ELF-1 (cell line): ENCODE results near the gene GPR161.

Source experiments
- DNase-seq: peaks from one replicate; pipeline ENCODE4 v3.0.0-alpha.2; 2016; ENCODE audit warnings: low read depth, low spot score

Gene GPR161

DNA sequence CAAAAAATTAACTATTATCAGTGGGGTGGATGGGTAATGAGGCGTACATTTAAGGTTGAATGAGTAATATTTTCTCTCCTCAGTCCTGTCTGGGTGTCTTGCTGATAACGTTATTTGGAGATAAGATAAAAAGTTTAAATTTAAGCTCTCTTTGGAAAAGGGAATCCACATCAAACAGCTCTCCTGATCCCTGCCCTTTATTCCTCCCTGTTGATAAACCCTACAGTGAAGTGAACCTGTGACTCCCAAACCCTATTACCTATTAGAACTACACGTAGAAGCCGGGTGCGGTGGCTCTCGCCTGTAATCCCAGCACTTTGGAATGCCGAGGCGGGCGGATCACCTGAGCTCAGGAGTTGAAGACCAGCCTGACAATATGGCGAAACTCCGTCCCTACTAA lies 9.9 kb upstream of the GPR161 start:
- no peak for DNase-seq

DNA sequence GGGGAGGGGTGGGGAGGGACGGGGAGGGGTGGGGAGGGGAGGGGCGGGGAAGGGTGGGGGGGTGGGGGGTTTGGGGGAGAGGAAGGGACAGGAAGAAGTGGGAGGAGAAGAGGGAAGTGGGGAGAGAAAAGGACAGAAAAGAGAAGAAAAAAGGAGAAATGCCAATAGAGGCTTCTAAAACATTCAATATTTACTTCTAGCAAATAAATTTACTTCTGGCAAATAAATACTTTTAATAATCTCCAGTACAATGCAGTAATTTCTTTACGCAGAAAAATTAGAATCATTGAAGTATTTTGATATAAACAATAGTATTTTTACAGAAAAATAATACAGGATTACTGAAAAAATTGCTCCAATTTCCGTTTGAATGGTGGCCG lies 9.4 kb upstream of the GPR161 start:
- no peak for DNase-seq

DNA sequence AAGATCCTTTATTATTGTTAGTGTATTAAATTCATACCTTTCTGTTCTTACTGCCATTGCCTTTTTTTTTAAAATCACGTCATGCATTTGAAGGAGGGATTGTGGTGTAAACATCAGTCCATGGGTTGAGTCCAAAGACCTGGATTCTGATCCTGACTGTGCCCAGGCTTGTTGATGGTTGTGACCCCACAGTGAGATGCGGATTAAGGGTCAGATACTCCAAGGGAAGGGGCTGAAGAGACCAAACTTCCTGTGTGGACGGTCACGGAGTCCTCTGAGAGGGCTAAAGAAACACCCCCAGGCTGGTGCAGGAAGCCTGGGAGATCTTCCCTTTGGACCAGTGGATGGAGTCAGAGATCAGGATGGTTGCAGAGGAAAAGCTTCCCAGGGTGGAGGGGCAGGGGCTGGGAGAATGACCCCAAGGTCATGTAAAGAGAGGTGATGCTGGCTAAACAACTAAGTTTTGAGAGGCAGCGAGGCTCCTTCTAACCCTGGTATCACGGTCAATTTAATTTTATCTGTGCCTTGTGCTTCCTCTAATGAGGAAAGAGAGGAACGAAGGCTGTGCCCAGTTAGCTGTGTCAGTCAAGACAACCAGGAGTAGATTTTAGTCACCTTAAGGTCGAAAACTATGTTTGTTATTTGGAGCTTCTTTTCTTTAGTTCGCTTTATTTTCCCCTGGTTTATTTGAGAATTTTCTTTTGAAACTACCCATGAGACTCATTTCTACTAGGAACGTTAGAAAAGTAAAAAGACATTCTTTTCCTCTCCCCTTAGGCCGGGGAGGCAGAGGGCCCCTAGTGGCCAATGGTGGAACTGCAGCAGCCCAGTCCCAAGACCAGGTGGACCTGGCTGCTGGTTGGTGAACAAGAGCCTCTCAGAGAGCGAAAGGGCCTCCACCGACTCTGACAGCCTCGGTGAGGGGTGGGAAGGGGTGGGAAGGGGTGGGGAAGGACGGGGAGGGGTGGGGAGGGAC lies 8.7 kb upstream of the GPR161 start:
- DNase-seq = peak; percentile 93

DNA sequence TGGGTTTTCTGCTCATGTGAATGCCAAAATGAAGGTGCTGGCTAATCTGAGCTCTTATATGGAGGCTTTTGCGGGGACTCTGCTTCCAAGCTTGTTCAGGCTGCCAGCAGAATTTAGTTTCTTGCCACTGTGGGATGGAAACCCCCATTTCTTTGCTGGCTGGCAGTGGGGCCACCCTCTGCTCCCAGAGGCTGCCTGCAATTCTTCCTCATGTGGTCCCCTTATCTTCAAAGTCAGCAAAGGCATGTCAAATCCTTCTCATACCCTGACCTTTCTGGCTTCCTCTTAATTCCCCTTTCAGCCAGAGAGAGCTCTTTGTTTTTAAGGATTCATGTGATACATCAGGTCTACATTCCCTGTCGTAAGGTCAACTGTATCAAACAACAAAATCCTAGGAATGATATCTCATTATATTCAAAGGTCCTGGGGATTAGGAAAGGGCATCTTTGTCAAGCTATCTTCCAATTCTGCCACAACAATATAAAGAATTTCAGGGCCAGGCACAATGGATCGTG lies 5.2 kb upstream of the GPR161 start:
- DNase-seq = no peak

DNA sequence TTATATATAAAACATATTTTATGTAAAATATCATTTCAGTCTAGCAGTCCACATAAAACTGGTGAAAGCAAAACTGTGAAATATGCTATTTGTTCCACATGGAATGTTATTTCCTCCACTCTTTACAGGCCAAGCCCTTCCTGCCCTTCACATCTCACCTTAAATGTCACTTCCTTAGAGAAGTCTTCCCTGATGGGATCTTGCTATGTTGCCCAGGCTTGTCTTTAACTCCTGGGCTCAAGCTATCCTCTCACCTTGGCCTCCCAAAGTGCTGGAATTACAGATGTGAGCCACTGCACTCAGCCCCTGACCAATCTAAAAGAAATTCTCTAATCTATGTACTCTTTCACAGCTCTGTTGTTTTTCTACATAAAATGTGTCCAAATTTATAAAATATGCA lies 2.3 kb upstream of the GPR161 start:
- DNase-seq = no peak

DNA sequence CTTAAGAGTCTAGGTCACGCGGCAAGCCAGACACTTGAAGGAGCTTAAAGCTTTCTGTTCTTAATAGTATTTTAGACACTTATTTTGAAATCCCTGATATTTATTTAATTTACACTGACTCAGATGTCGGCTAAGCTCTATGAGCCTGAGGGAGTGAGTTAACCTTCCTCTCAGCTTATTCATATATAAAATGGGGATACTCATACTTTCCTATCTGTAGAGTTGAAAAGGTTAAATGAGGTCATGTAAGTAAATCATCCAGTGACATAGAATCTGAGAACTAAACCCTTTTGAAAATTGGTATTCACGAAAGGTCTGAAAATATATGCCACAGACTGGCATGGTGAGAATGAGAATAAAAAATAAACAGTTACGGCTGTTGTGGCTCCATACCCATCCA lies 1.4 kb upstream of the GPR161 start:
- DNase-seq = no peak

DNA sequence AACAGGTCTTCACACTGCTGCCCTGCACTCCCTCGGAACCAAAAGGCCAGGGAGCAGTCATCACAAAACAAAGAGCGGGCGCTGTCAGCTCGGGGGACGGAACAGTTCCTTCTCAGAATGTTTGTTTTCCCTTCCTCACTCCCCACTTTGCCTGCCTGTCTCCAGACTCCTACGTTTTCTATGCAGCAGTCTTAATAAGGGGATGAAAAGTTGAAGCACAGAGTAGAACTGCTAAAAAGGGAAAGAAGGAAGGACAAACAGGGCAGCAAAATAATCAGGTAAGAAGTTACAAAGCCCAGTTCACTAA lies 738 bp upstream of the GPR161 start:
- DNase-seq = no peak

DNA sequence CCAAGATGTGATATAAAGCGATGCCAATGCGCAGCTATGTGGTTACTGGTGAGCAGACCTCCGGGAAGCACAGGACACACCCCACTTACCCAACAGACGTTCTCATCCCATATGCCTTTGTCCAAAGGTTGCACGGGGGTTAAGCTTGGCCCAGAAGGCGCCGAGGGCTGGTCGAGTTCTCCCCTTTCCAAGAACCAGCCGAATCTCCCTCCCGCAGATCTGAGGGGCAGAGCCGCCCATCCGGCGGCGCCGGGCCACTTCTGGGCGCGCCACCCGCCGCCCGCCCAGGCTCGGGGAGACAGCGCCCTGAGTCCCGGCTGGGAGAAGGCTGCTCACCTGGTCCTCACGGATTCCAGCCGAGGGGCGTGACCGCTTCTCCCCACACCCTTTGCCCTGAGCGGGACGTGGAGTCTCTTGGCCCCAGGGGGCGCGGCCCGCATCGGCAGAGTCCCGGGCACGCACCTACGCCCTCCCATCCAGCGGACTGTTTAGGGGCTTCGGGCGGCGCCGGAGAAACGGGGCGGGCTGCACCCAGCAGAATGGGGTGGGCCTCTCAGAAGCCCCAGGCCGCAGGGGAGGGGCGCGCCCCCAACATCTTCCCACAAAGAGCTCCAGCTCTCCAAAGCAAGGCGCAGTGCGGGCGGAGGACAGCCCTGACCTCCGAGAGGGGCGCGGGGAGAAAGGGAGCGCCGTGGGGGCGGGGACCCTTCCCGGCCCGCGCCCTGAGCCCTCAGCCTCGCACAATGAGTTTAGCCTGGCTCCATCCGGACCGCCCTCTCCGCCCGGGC lies 615 bp downstream of the GPR161 start:
- DNase-seq = peak; percentile 43

DNA sequence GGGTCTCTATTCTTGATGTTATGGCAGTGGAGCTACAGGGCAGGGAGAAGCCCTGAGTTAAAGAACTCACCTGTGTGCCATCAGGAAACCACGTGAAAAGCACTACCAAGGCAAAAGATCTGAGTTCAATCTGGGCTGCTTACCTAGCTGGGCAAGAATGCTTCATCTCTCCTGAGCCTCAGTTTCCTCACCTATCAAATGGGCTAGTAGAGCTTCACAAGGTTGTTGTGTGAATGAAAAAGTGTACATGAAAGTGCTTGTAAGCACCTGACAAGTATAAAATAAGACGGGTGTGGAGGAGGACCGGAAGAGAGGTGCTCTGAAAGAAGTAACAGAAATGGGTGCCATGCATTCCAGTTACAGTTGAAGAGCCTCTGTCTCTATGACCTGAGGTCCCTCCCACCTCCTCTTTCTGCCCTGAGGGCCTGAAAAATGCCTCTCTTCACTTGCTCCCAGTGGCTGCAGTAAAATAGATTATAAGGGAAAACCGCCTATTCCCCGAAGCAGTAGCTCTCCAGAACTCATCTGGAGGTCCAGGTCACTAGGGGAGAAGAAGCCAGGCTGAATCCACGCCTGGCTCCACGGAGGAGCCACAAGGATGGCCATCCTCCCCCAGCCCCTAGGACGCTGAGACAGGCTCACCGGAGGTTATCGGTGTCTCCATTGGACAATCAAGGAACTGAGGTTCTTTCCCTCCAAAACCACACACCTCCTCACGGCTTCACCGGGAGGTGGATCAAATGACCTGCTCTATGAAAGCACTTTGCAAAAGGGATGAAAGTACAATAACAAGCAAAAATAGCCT lies 1.4 kb downstream of the GPR161 start:
- DNase-seq = peak; percentile 52

DNA sequence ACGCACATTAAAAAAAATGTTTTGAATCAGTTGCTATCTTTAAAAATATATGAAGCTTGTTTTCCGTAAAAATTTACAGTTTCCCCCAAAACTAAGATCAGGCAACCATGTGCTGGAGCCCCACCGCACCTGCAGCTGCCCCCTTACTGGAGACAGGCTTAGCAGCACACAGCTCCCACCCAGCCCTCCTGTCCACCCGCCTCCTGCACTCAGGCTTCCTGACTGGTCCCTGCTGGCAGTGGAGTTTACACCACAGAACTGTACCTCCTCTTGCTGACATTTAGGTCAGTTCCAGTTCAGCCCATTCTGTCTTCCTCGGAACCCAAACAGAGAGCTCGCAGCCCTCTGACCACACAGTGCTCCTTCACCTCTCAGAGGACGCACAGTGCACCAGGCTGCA lies 2.1 kb downstream of the GPR161 start:
- DNase-seq = peak; percentile 13

DNA sequence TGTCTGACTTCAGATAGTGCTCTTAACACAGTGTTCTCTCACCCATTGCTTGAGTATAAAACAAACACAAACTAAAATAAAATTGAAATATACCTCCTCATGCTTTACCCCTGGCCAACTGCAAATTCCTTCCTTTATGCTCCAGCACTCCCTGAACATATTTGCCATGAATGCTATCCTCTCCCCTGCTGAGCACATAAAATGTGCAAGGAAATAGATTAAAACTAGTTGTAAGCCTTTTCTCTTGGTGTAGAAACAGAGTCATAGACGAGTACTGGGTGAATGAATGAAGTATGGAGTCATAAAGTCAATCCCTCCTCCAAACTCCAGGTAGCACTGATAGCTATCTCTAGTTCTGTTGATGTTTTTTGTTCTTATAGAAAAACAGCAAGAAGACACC lies 2.6 kb downstream of the GPR161 start:
- DNase-seq = no peak

DNA sequence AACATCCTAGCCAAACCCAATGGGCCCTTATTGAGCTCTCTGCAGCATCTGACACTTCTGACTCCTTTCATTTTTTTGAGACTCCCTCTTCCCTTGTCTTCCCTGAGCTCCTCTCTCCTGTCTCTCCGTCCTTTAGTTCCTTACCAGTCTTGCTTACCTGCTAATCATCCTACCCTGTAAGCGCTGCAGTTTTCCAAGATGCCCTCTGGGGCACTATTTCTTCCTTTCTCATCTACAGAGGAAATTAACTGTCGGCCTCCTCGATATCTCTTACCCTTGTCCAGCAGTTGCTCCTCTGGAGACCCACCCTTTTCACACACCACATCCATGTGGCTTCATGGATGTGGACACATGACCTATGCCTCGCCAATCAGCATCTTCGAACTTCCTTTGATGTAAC lies 6.8 kb downstream of the GPR161 start:
- no peak for DNase-seq

DNA sequence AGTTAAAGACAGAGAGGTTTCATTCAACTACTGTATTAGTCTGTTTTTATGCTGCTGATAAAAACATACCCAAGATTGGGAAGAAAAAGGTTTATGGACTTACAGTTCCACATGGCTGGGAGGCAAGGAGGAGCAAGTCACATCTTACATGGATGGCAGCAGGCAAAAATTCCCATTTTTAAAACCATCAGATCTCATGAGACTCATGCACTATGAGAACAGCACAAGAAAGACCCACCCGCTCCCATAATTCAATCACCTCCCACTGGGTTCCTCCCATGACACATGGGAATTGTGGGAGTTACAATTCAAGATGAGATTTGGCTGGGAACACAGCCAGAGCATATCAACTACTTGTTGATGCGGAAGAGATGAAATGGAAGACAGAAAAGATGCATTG lies 9.2 kb downstream of the GPR161 start:
- no peak for DNase-seq

DNA sequence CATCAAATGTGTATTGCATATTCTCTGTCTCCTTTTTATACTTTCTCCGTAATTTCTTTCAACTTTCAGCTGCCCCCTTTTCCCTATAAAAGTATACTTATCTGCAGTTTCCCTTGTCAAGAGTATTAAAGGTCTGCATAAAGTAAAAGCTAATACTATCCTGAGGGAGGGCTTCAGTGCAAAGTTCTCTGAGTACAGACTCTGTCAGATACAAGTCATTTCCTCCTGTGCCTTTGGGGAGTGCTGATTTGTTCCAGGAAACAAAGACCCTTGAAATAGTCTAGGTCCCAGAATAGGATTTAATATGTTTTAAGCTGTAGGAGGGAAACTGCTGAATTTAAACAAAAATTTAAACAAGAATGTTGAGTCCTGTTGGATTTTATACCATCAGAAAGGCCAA lies 11.7 kb downstream of the GPR161 start:
- DNase-seq = no peak

DNA sequence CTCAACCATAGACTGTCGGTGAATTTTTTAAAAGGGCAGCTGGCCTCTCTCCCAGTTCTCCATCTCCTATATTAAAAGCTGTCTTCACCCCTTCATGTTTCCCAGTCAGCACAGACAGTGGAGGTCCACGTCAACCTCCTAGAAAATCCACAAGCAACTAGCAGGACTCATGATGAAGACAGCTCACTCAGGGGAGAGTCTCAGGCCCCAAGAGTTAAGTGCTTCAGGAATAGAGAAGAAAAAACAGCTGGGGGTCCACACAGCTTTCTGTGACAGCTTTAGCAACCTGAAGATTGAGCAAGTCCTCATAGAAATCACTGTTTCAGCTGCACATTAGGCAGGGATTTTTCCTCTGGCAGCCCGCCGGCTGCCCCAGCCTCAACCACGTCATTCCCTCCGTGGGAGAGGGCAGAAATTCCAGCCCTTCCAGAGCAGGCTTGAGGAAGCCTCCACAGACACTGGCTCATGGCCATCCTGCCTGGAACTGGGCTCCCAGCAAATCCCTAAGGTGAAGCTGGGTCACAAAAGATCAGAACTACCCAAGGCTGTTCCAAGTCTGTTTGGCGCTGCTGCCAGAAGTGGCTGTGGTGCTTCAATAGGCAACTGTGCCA lies 15.2 kb downstream of the GPR161 start:
- DNase-seq = no peak

DNA sequence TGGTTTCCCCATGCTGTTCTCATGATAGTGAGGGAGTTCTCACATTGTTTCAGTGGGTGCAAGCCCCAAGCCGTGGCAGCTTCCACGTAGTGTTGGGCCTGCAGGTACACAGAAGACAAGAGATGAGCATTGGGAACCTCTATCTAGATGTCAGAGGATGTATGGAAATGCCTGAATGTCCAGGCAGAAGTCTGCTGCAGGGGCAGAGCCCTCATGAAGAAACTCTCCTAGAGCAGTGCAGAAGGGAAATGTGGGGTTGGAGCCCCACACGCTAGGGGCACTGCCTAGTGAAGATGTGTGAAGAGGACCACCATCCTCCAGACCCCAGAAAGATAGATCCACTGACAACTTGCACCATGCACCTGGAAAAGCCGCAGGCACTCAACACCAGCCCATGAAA lies 17.0 kb downstream of the GPR161 start:
- DNase-seq = no peak

DNA sequence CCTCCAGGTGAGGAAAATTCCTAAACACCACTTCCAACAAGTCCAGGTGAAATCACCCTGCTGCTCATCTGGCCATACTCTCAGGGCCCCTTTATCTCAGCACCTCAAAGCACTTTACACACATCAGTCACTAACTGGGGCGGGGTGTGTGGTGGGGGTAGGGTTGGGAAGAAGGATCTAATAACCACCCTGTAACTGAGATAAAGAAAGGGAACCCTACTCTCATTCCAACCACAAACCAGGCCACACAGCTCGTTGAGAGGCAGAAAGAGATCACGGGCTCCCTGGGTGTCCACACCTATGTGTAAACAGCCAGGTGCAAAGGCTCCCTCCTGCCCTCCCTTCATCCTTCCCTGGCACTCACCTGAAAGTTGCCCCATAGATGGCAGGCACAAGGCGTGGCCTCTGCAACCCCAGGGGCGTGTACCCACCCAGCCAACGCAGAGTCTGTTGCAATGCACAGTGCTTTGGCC lies 20.4 kb downstream of the GPR161 start:
- DNase-seq = no peak

DNA sequence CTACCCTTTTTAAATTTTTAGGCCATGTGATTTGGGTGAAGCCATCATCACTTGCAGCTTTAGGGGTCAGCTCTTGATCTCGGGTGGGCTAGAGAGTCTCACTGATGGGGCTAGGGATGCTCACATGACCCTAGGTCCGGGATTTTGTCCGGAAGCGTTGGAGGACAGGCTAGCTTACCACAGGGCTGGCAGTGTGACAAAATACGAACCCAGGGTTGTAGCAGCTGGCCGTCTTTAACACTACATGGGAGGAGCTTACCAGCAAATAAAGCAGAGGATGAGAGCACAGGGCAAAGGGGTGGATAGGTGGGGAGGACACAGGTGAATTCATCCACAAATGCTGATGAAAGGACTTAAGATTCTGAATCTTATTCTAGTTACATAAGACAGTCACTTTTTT lies 21.9 kb downstream of the GPR161 start:
- DNase-seq = no peak

DNA sequence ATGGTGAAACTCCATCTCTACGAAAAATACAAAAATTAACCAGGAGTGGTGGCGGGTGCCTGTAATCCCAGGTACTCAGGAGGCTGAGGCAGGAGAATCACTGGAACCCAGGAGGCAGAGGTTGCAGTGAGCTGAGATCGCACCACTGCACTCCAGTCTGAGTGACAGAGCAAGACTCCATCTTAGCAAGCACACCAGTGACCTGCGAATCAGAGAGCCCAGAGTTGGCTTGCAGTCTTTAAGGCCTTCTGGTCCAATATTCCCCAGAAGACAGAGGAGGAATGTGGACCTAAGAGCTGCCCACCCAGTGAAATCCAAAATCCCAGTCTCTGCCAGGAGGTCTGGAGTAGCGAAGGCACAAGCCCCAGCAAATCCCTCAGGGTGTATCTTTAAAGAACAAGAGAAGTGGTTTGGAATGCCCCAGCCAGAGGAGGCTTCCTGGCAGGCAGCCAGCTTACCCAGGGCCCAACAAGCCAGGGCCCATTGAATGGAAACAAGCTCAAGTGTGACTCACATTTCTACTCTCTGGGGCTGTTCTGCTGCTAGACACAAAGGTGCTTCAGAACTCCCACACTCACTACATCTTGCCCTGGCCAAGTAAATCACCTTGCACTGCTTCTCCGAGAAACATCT lies 23.9 kb downstream of the GPR161 start:
- DNase-seq = peak; percentile 77

DNA sequence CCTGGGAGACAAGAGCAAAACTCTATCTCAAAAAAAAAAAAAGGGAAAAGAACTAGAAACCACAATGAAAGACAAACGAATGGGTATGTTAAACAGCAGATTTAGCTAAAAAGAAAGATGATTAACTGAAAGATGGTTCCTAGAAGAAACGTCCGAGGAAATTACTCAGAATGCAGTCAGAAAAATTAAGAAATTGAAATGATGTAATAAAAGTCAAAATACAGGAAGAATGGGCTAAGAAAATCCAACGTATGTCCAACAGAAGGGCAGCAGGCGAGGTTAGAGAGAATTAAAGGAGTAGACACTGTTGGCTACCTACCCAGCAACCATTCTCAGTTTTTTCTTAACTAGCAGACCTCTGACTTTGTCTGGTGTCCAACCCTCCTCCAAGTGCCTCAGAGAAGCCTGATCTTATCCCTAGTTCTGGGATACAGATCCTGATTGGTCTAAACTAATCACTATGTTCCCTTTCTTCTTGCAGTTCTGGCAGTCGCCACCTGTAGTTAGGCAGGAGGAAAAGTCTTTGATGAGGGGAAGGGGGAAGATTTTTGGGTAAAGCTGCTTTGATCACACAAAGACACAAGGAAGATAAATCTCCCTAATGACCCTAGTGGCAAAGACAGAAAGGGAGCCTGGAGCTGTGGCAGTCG lies 25.7 kb downstream of the GPR161 start:
- DNase-seq = peak; percentile 88
